GM12891 (cell line): ENCODE data around the gene APLP2.

Experiments used
- POLR2A ChIP-seq: IDR thresholded peaks from 2 replicates; pipeline ENCODE4 v1.6.1; 2011; ENCODE audit warnings: low read depth, low read length, control low read depth
- POLR2AphosphoS5 ChIP-seq: IDR thresholded peaks from 2 replicates; pipeline ENCODE4 v1.6.1; 2011; ENCODE audit warnings: low read depth, low read length, control low read depth
- TAF1 ChIP-seq: IDR thresholded peaks from 2 replicates; pipeline ENCODE4 v1.6.1; 2011; ENCODE audit warnings: low read depth, low read length, control low read depth

- TF ChIP-seq TAF1: no peak
- no peak for TF ChIP-seq POLR2A
- no peak for TF ChIP-seq POLR2AphosphoS5
These were observed 14.7 kb upstream of the APLP2 start for GRCh38 chr11:130054966-130055365.
